H1 (cell line): ENCODE data around the gene C2CD4D. TPM values are rescaled to one million over a fixed set of nuclear protein-coding genes. Genes with fewer than 3 reads are reported as not detected.

ENCODE experiments used
- CTCF ChIA-PET: fragments of 300-600 bp; sonication (Branson Sonifier 250); formaldehyde crosslinking; loops from one replicate; lab custom pipeline; 2021; ENCODE audit not compliant: partially characterized antibody; lab: Charles Lee
- POLR2A ChIA-PET: fragments of 300-600 bp; sonication (Branson Sonifier 250); formaldehyde crosslinking; loops from one replicate; lab custom pipeline; 2021; ENCODE audit warnings: inconsistent platforms; ENCODE audit not compliant: partially characterized antibody; lab: Charles Lee
- DNase-seq, 2 experiments: peaks; one replicate each; pipeline versions ENCODE4 v3.0.0 to v3.0.0-alpha.2; 2010 to 2022; ENCODE audit warnings: low spot score in 2 of 2, low read depth in 1 of 2, mixed read lengths in 1 of 2
- FAIRE-seq: peaks from 2 replicates; lab custom pipeline; 2011; peaks lifted over from hg19 to GRCh38; lab: Jason Lieb, UNC
- H2AFZ ChIP-seq: 2 replicates; pipeline ENCODE4 v1.8.1; 2012; ENCODE audit warnings: low read length, inconsistent platforms
- H2AK5ac ChIP-seq: 2 replicates; pipeline ENCODE4 v1.6.1; 2013; ENCODE audit warnings: low read depth, low read length
- H2BK120ac ChIP-seq: replicated peaks from 2 replicates; pipeline ENCODE3; 2013; ENCODE audit warnings: low read depth, low read length, inconsistent platforms
- H2BK12ac ChIP-seq: 2 replicates; pipeline ENCODE4 v1.6.1; 2013; ENCODE audit warnings: low read depth, low read length
- H2BK15ac ChIP-seq: 2 replicates; pipeline ENCODE4 v1.6.1; 2013; ENCODE audit warnings: low read length
- H2BK20ac ChIP-seq: 2 replicates; pipeline ENCODE4 v1.6.1; 2013; ENCODE audit warnings: low read length
- H2BK5ac ChIP-seq: 2 replicates; pipeline ENCODE4 v1.6.1; 2013; ENCODE audit warnings: low read depth, low read length
- H3K14ac ChIP-seq: 2 replicates; pipeline ENCODE4 v1.6.1; 2013; ENCODE audit warnings: inconsistent platforms; ENCODE audit not compliant: insufficient read length
- H3K18ac ChIP-seq: 2 replicates; pipeline ENCODE4 v1.6.1; 2013; ENCODE audit warnings: low read length; ENCODE audit errors: extremely low read depth
- H3K23ac ChIP-seq: 2 replicates; pipeline ENCODE4 v1.6.1; 2013; ENCODE audit warnings: inconsistent platforms; ENCODE audit not compliant: insufficient read length
- H3K23me2 ChIP-seq: 2 replicates; pipeline ENCODE4 v1.6.1; 2013; ENCODE audit warnings: low read depth, low read length
- H3K27ac ChIP-seq: 2 replicates; pipeline ENCODE4 v1.6.1; 2011; ENCODE audit warnings: low read depth, low read length, inconsistent platforms
- H3K27me3 ChIP-seq, 4 experiments: replicated peaks in 1 of 4; 1 replicate in 1 of 4; 2 replicates in 3 of 4; pipeline versions ENCODE4 v1.6.1 to v1.8.1; 2011 to 2013; ENCODE audit warnings: low read length in 3 of 4, mild to moderate bottlenecking in 3 of 4, inconsistent platforms in 2 of 4, mixed read lengths in 2 of 4, moderate library complexity in 1 of 4; ENCODE audit not compliant: control insufficient read depth in 3 of 4, insufficient read depth in 3 of 4; ENCODE audit errors: extremely low read depth in 1 of 4
- H3K36me3 ChIP-seq, 4 experiments: 2 replicates each; pipeline versions ENCODE4 v1.6.1 to v1.8.1; 2011 to 2013; ENCODE audit warnings: mild to moderate bottlenecking in 4 of 4, low read length in 3 of 4, moderate library complexity in 2 of 4, control low read depth in 1 of 4, inconsistent platforms in 1 of 4; ENCODE audit not compliant: insufficient read depth in 4 of 4, control insufficient read depth in 2 of 4
- H3K4ac ChIP-seq: replicated peaks from 2 replicates; pipeline ENCODE3; 2013; ENCODE audit warnings: low read length, low read depth, mixed read lengths, inconsistent platforms; ENCODE audit not compliant: insufficient read length
- H3K4me1 ChIP-seq, 4 experiments: replicated peaks in 1 of 4; 1 replicate in 1 of 4; 2 replicates in 3 of 4; pipeline versions ENCODE4 v1.6.1 to v1.8.1; 2011 to 2013; ENCODE audit warnings: low read length in 3 of 4, inconsistent platforms in 2 of 4, mixed read lengths in 1 of 4; ENCODE audit not compliant: insufficient read depth in 4 of 4, control insufficient read depth in 3 of 4
- H3K4me2 ChIP-seq, 2 experiments: 2 replicates each; pipeline versions ENCODE4 v1.6.1 to v1.8.1; 2011 to 2013; ENCODE audit warnings: low read depth in 2 of 2, low read length in 2 of 2, control low read depth in 1 of 2, inconsistent platforms in 1 of 2, mild to moderate bottlenecking in 1 of 2; ENCODE audit not compliant: insufficient read depth in 1 of 2
- H3K4me3 ChIP-seq, 4 experiments: fragments of 200-600, 300-600 bp in 1 of 4; sonication (generic), shearing (Covaris generic), sonication (Bioruptor Twin) in 1 of 4; 2 replicates each; pipeline versions ENCODE4 v1.5.1 to v1.8.1; 2011 to 2016; ENCODE audit warnings: low read length in 4 of 4, low read depth in 3 of 4, control low read depth in 2 of 4, inconsistent platforms in 2 of 4, mild to moderate bottlenecking in 2 of 4, mixed read lengths in 1 of 4, moderate library complexity in 1 of 4; ENCODE audit not compliant: insufficient read depth in 2 of 4; ENCODE audit errors: extremely low read depth in 1 of 4
- H3K56ac ChIP-seq: replicated peaks from 2 replicates; pipeline ENCODE3; 2013; ENCODE audit warnings: low read depth, mild to moderate bottlenecking, mixed read lengths, low read length, inconsistent platforms; ENCODE audit not compliant: insufficient read length
- H3K79me1 ChIP-seq: 2 replicates; pipeline ENCODE4 v1.6.1; 2013; ENCODE audit warnings: low read depth, low read length, control low read depth
- H3K79me2 ChIP-seq, 2 experiments: 2 replicates each; pipeline versions ENCODE4 v1.6.1 to v1.8.1; 2012 to 2013; ENCODE audit warnings: low read length in 2 of 2, mild to moderate bottlenecking in 2 of 2, inconsistent platforms in 1 of 2; ENCODE audit not compliant: insufficient read depth in 2 of 2, control insufficient read depth in 1 of 2
- H3K9ac ChIP-seq, 4 experiments: replicated peaks in 1 of 4; 1 replicate in 1 of 4; 2 replicates in 3 of 4; pipeline versions ENCODE4 v1.6.1 to v1.8.1; 2011 to 2013; ENCODE audit warnings: low read depth in 3 of 4, low read length in 3 of 4, control low read depth in 2 of 4, mild to moderate bottlenecking in 2 of 4, moderate library complexity in 2 of 4, inconsistent platforms in 1 of 4; ENCODE audit errors: extremely low read depth in 1 of 4
- H3K9me3 ChIP-seq, 2 experiments: 2 replicates each; pipeline versions ENCODE4 v1.6.1 to v1.8.1; 2012 to 2013; ENCODE audit warnings: mild to moderate bottlenecking in 2 of 2, moderate library complexity in 2 of 2, control low read depth in 1 of 2, inconsistent platforms in 1 of 2, low read depth in 1 of 2, low read length in 1 of 2, mixed read lengths in 1 of 2; ENCODE audit not compliant: insufficient read depth in 2 of 2
- H4K20me1 ChIP-seq, 2 experiments: replicated peaks in 1 of 2; 2 replicates each; pipeline versions ENCODE3 to v1.8.1; 2011 to 2013; ENCODE audit warnings: inconsistent platforms in 2 of 2, low read length in 2 of 2, mild to moderate bottlenecking in 1 of 2; ENCODE audit not compliant: insufficient read depth in 2 of 2, control insufficient read depth in 1 of 2
- H4K5ac ChIP-seq: 2 replicates; pipeline ENCODE4 v1.6.1; 2013; ENCODE audit warnings: low read length, low read depth, mixed read lengths, inconsistent platforms; ENCODE audit not compliant: insufficient read length
- H4K8ac ChIP-seq: 2 replicates; pipeline ENCODE4 v1.8.0; 2013; ENCODE audit warnings: mild to moderate bottlenecking, moderate library complexity, low read length, inconsistent platforms; ENCODE audit not compliant: insufficient read depth; ENCODE audit errors: extremely low read depth
- H4K91ac ChIP-seq: replicated peaks from 2 replicates; pipeline ENCODE3; 2013; ENCODE audit warnings: low read length, mixed read lengths, inconsistent platforms; ENCODE audit not compliant: insufficient read length
- ATF2 ChIP-seq: IDR thresholded peaks from 2 replicates; pipeline ENCODE4 v1.6.1; 2012; ENCODE audit warnings: low read length, inconsistent platforms
- BCL11A ChIP-seq, 2 experiments: IDR thresholded peaks; one replicate each; pipeline ENCODE4 v1.6.1; 2011; ENCODE audit warnings: low read depth in 2 of 2, low read length in 2 of 2, mild to moderate bottlenecking in 2 of 2
- CEBPB ChIP-seq: IDR thresholded peaks from 2 replicates; pipeline ENCODE4 v1.6.1; 2012; ENCODE audit warnings: low read depth, low read length
- E2F6 ChIP-seq: IDR thresholded peaks from 2 replicates; pipeline ENCODE4 v1.6.1; 2012; ENCODE audit warnings: inconsistent platforms
- JUN ChIP-seq: IDR thresholded peaks from 2 replicates; pipeline ENCODE4 v1.6.1; 2011; ENCODE audit warnings: low read depth, mild to moderate bottlenecking, improper control_type of control experiment, low read length
- RNF2 ChIP-seq: fragments of 200-900, 300-1000 bp; sonication (generic); IDR thresholded peaks from 2 replicates; pipeline ENCODE4 v1.7.1; 2016; ENCODE audit warnings: borderline replicate concordance, low read depth, mild to moderate bottlenecking, antibody characterized with exemption, low read length; ENCODE audit not compliant: poor library complexity, severe bottlenecking; ENCODE audit errors: missing control alignments
- SIRT6 ChIP-seq: IDR thresholded peaks from one replicate; pipeline ENCODE4 v1.7.1; 2012; ENCODE audit warnings: low read length, inconsistent platforms
- TAF7 ChIP-seq: optimal IDR thresholded peaks from 2 replicates; pipeline ENCODE3; 2011; ENCODE audit warnings: low read depth, mild to moderate bottlenecking, inconsistent platforms, low read length, moderate library complexity, borderline replicate concordance
- TBP ChIP-seq: IDR thresholded peaks from 2 replicates; pipeline ENCODE4 v1.6.1; 2011; ENCODE audit warnings: low read depth, low read length, improper control_type of control experiment
- TEAD4 ChIP-seq: IDR thresholded peaks from 2 replicates; pipeline ENCODE4 v1.6.1; 2012; ENCODE audit warnings: low read depth, low read length, inconsistent platforms, mixed read lengths
- USF2 ChIP-seq: IDR thresholded peaks from 2 replicates; pipeline ENCODE4 v1.6.1; 2011; ENCODE audit warnings: low read length, improper control_type of control experiment
- WGBS, 2 experiments: shearing (Covaris generic) in 1 of 2; methylation state at CpG; one replicate each; pipeline versions ENCODE4 v1.1.6 to v1.1.7; 2013 to 2015; ENCODE audit warnings: low lambda C conversion rate in 2 of 2, mixed read lengths in 2 of 2, inconsistent platforms in 1 of 2, low coverage in 1 of 2, missing lambda C conversion rate in 1 of 2; ENCODE audit not compliant: insufficient replicate concordance in 2 of 2, insufficient coverage in 1 of 2, insufficient read length in 1 of 2; ENCODE audit errors: extremely low coverage in 1 of 2, missing lambda C conversion rate in 1 of 2; 5-methylcytosine and 5-hydroxymethylcytosine counted together
- polyA plus RNA-seq, 7 experiments: library from polyadenylated mRNA; depleted of rRNA in 3 of 7; stranded (reverse) in 5 of 7; unstranded in 2 of 7; fragments of >200 nt in 5 of 7; fragments of 200-250 nt in 2 of 7; gene quantifications; 1 replicate in 5 of 7; 2 replicates in 1 of 7; 4 replicates in 1 of 7; pipeline versions ENCODE4 v1.2.1 to v1.2.3, GENCODE V29; 2011 to 2013; ENCODE audit warnings: missing spikeins in 2 of 7, mixed read lengths in 2 of 7
- total RNA-seq: library from RNA; stranded (reverse); fragmentation: NEBNext Ultra II Directional; extraction: Animal tissue kit (Norgen Biotek cat#: 25700); gene quantifications from 2 replicates; pipeline ENCODE4 v1.2.1, GENCODE V29; 2021

Gene C2CD4D
- total and polyA plus RNA-seq, 2 of the 8 experiments (the other 6 are each of a cell fraction or from before 2014, with no cell fraction given): 0.41 to 0.71 TPM

- no peak overlapping the region for H3K4me3 ChIP-seq
- H3K27me3 ChIP-seq: no peaks in the 10 kb centered on the region
- ChIA-PET CTCF (interaction anchor here (1.1 to 1.6 kb wide), 3 partner anchors 9 to 153 kb away, joined by 3 to 5 read pairs (median 3); no protein-coding TSS in a partner anchor), POLR2A (no interaction called here)
- no peak overlapping the region for H2BK12ac ChIP-seq
- no peak overlapping the region for H3K23ac ChIP-seq
- no peak overlapping the region for H2BK15ac ChIP-seq
- H4K20me1 ChIP-seq: no peaks in the 10 kb centered on the region
- no peak overlapping the region for H4K8ac ChIP-seq
- peaks cover under 1 to 5% (median 3%) of the 10 kb centered on the region in 4 experiments; a peak in 3 of 7 replicates for H3K4me1 ChIP-seq
- H2AK5ac ChIP-seq: no peak overlapping the region
- H3K18ac ChIP-seq: no peak overlapping the region
- H3K36me3 ChIP-seq: no peaks in the 10 kb centered on the region
- no peak overlapping the region for H3K14ac ChIP-seq
- H3K79me2 ChIP-seq: no peaks in the 10 kb centered on the region
- FAIRE-seq (no peak), DNase-seq (no peak)
- H3K56ac ChIP-seq: no peak overlapping the region
- H3K23me2 ChIP-seq: no peaks in the 10 kb centered on the region
- H4K5ac ChIP-seq: no peak overlapping the region
- H3K4me2 ChIP-seq: no peak overlapping the region
- no peak overlapping the region for H3K4ac ChIP-seq
- H3K79me1 ChIP-seq: no peaks in the 10 kb centered on the region
- no peak overlapping the region for H3K9ac ChIP-seq
- H4K91ac ChIP-seq: no peak overlapping the region
- no peak overlapping the region for H2BK20ac ChIP-seq
- H2BK120ac ChIP-seq: no peak overlapping the region
- H2AFZ ChIP-seq: no peak overlapping the region
- WGBS, 2 experiments: 94% methylated on average over 15 of the region's 15 CpGs; no CpG with 5 or more reads in 1 of the 2 experiments
- no peak overlapping the region for H2BK5ac ChIP-seq
- no peak overlapping the region; the same call in 1 of the 2 replicates for H3K27ac ChIP-seq
- no peaks in the 10 kb centered on the region for H3K9me3 ChIP-seq
- TF ChIP-seq ATF2: no peak
- TF ChIP-seq BCL11A (IDR thresholded peaks at IDR 0.05; ENCODE audit: low read depth in 2 of 2, low read length in 2 of 2): no peak
- no peak for TF ChIP-seq E2F6
- no peak for TF ChIP-seq CEBPB
- no peak for TF ChIP-seq JUN
- no peak for TF ChIP-seq SIRT6
- no peak for TF ChIP-seq USF2
- no peak for TF ChIP-seq RNF2
- no peak for TF ChIP-seq TBP
- TF ChIP-seq TEAD4: no peak
- TF ChIP-seq TAF7: no peak
Measured at GRCh38 chr1:151814426-151814825, 25.2 kb downstream of the C2CD4D start.
